ENCODE measurements around the gene UBE2O.

The UBE2O gene

GRCh38 chr17:76441686-76442340 is 11.1 kb downstream of the UBE2O start:
- Histone ChIP-seq H3K36me3 (replicated peaks in 1 of 2; ENCODE audit: control insufficient read depth in 2 of 2, insufficient read depth in 2 of 2, low read length in 2 of 2) (peaks cover 2 to 9% of the 10 kb centered on the region in 2 donors), H3K9me3 (replicated peaks in 1 of 2; ENCODE audit: control insufficient read depth in 2 of 2, insufficient read depth in 1 of 2, low read depth in 1 of 2, low read length in 2 of 2) (no peaks in the 10 kb centered on the region), H4K8ac (ENCODE audit: low read depth, low read length) (no peak overlapping the region), H3K18ac (ENCODE audit: low read length) (no peak overlapping the region), H3K27me3 (ENCODE audit: control insufficient read depth in 3 of 3, insufficient read depth in 3 of 3, low read depth in 1 of 3, low read length in 3 of 3) (no peaks in the 10 kb centered on the region), H3K79me1 (ENCODE audit: low read depth, low read length) (peaks cover 2% of the 10 kb centered on the region), H2BK5ac (ENCODE audit: low read length) (no peak overlapping the region), H3K4me1 (ENCODE audit: control insufficient read depth in 2 of 2, insufficient read depth in 1 of 2, low read depth in 1 of 2, low read length in 2 of 2) (peaks cover 18 to 58% of the 10 kb centered on the region in 2 donors), H2AFZ (ENCODE audit: low read length) (no peak overlapping the region), H3K14ac (ENCODE audit: low read length) (no peak overlapping the region), H3K23ac (ENCODE audit: low read depth, low read length, poor library complexity) (no peak overlapping the region), H3K4me3 (ENCODE audit: low read length in 2 of 2) (no peak overlapping the region), H2AK5ac (ENCODE audit: low read depth, low read length) (no peak overlapping the region), H2BK120ac (ENCODE audit: low read depth, low read length) (no peak overlapping the region), H3K9ac (ENCODE audit: low read depth, low read length, poor library complexity) (no peak overlapping the region), H3K27ac (replicated peaks; ENCODE audit: low read length) (no peak overlapping the region), H3K4ac (ENCODE audit: low read length) (no peak overlapping the region), H3K4me2 (ENCODE audit: insufficient read depth, low read length, poor library complexity, severe bottlenecking) (no peak overlapping the region), H2BK12ac (ENCODE audit: low read length) (no peak overlapping the region), H4K91ac (ENCODE audit: low read depth, low read length, poor library complexity) (no peak overlapping the region), H2BK15ac (ENCODE audit: low read length) (no peak overlapping the region)
- DNase-seq (ENCODE audit: low spot score), result no peak
- no CpG with 5 or more reads among the region's 13 CpGs for WGBS, 2 donors (ENCODE audit: extremely low coverage in 2 of 2, insufficient read length in 2 of 2, insufficient replicate concordance in 1 of 2)

- Histone ChIP-seq H3K36me3 (replicated peaks in 1 of 2; ENCODE audit: control insufficient read depth in 2 of 2, insufficient read depth in 2 of 2, low read length in 2 of 2) (peaks cover 2 to 9% of the 10 kb centered on the region in 2 donors), H4K91ac (ENCODE audit: low read depth, low read length, poor library complexity) (no peak overlapping the region), H3K4me1 (ENCODE audit: control insufficient read depth in 2 of 2, insufficient read depth in 1 of 2, low read depth in 1 of 2, low read length in 2 of 2) (peaks cover 13 to 48% of the 10 kb centered on the region in 2 donors), H3K4me3 (ENCODE audit: low read length in 2 of 2) (no peak overlapping the region), H3K14ac (ENCODE audit: low read length) (no peak overlapping the region), H3K27me3 (ENCODE audit: control insufficient read depth in 3 of 3, insufficient read depth in 3 of 3, low read depth in 1 of 3, low read length in 3 of 3) (no peaks in the 10 kb centered on the region), H3K9me3 (replicated peaks in 1 of 2; ENCODE audit: control insufficient read depth in 2 of 2, insufficient read depth in 1 of 2, low read depth in 1 of 2, low read length in 2 of 2) (no peaks in the 10 kb centered on the region), H3K4me2 (ENCODE audit: insufficient read depth, low read length, poor library complexity, severe bottlenecking) (no peak overlapping the region), H3K23ac (ENCODE audit: low read depth, low read length, poor library complexity) (no peak overlapping the region), H2BK120ac (ENCODE audit: low read depth, low read length) (no peak overlapping the region), H3K79me1 (ENCODE audit: low read depth, low read length) (peaks cover 2% of the 10 kb centered on the region), H2AFZ (ENCODE audit: low read length) (no peak overlapping the region), H4K8ac (ENCODE audit: low read depth, low read length) (no peak overlapping the region), H3K4ac (ENCODE audit: low read length) (no peak overlapping the region), H2BK15ac (ENCODE audit: low read length) (no peak overlapping the region), H2BK5ac (ENCODE audit: low read length) (no peak overlapping the region), H2AK5ac (ENCODE audit: low read depth, low read length) (no peak overlapping the region), H3K9ac (ENCODE audit: low read depth, low read length, poor library complexity) (no peak overlapping the region), H3K18ac (ENCODE audit: low read length) (no peak overlapping the region), H2BK12ac (ENCODE audit: low read length) (no peak overlapping the region), H3K27ac (replicated peaks; ENCODE audit: low read length) (no peak overlapping the region)
- WGBS, 2 donors (ENCODE audit: extremely low coverage in 2 of 2, insufficient read length in 2 of 2, insufficient replicate concordance in 1 of 2), result no CpG with 5 or more reads among the region's 2 CpGs
- DNase-seq (ENCODE audit: low spot score), result no peak
These were observed 12.1 kb downstream of the UBE2O start for GRCh38 chr17:76440751-76441362.

DNA sequence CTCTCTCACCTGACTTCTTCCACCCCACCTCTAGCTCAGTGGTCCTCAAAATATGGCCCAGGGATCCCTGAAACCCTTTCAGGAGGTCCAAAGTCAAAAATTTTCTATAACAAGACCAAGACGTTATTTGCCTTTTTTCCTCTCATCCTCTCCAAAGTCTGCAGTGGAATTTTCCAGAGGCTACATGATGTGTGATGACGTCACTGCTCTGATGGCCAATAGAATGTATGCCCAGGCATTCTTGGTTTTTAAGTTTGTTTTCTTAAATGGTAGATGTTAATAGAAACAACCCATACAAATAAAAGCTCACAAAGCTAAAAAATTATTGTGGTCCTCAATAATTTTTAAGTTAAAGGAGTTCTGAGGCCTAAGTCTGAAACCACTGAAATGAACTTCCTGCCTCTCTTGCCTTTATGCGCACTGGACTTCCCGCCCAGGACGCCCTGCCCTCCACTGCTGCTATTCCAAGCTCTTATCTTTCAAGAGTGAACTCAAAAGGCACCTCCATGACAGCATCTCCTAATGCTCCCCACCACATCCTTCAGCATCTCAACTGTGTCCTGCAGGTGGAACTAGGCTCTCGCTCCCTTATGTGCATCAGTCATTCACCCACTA is 13.5 kb downstream of the UBE2O start:
- Histone ChIP-seq H4K91ac (ENCODE audit: low read depth, low read length, poor library complexity) (no peak overlapping the region), H3K4ac (ENCODE audit: low read length) (no peak overlapping the region), H3K27me3 (ENCODE audit: control insufficient read depth in 3 of 3, insufficient read depth in 3 of 3, low read depth in 1 of 3, low read length in 3 of 3) (no peaks in the 10 kb centered on the region)

GRCh38 chr17:76438906-76439305 is 14.0 kb downstream of the UBE2O start:
- no peak overlapping the region for H3K27ac ChIP-seq (replicated peaks; ENCODE audit: low read length)
- no peak overlapping the region for H3K4ac ChIP-seq (ENCODE audit: low read length)
- H2AK5ac ChIP-seq (ENCODE audit: low read depth, low read length), result no peak overlapping the region
- no peak overlapping the region for H4K91ac ChIP-seq (ENCODE audit: low read depth, low read length, poor library complexity)
- H3K79me1 ChIP-seq (ENCODE audit: low read depth, low read length), result peaks cover 2% of the 10 kb centered on the region
- peaks cover 3 to 21% of the 10 kb centered on the region in 2 donors for H3K36me3 ChIP-seq (replicated peaks in 1 of 2; ENCODE audit: control insufficient read depth in 2 of 2, insufficient read depth in 2 of 2, low read length in 2 of 2)
- no peak overlapping the region for H3K23ac ChIP-seq (ENCODE audit: low read depth, low read length, poor library complexity)
- H2BK120ac ChIP-seq (ENCODE audit: low read depth, low read length), result no peak overlapping the region
- no peak overlapping the region for H3K14ac ChIP-seq (ENCODE audit: low read length)
- peaks cover 10 to 31% of the 10 kb centered on the region in 2 donors for H3K4me1 ChIP-seq (ENCODE audit: control insufficient read depth in 2 of 2, insufficient read depth in 1 of 2, low read depth in 1 of 2, low read length in 2 of 2)
- no peak overlapping the region for H2AFZ ChIP-seq (ENCODE audit: low read length)
- no peak overlapping the region for H2BK5ac ChIP-seq (ENCODE audit: low read length)
- no peaks in the 10 kb centered on the region for H3K27me3 ChIP-seq (ENCODE audit: control insufficient read depth in 3 of 3, insufficient read depth in 3 of 3, low read depth in 1 of 3, low read length in 3 of 3)
- no peak overlapping the region for H2BK12ac ChIP-seq (ENCODE audit: low read length)
- no peak overlapping the region for H3K18ac ChIP-seq (ENCODE audit: low read length)
- no peak overlapping the region for H2BK15ac ChIP-seq (ENCODE audit: low read length)
- H4K8ac ChIP-seq (ENCODE audit: low read depth, low read length), result no peak overlapping the region
- DNase-seq (ENCODE audit: low spot score), result no peak
- no peak overlapping the region for H3K4me2 ChIP-seq (ENCODE audit: insufficient read depth, low read length, poor library complexity, severe bottlenecking)
- no peak overlapping the region for H3K9ac ChIP-seq (ENCODE audit: low read depth, low read length, poor library complexity)
- H3K4me3 ChIP-seq (ENCODE audit: low read length in 2 of 2), result no peak overlapping the region
- no CpG with 5 or more reads among the region's 9 CpGs for WGBS, 2 donors (ENCODE audit: extremely low coverage in 2 of 2, insufficient read length in 2 of 2, insufficient replicate concordance in 1 of 2)
- H3K9me3 ChIP-seq (replicated peaks in 1 of 2; ENCODE audit: control insufficient read depth in 2 of 2, insufficient read depth in 1 of 2, low read depth in 1 of 2, low read length in 2 of 2), result no peaks in the 10 kb centered on the region

More for the DNA sequence above, 13.5 kb downstream of the UBE2O start:
- no peak overlapping the region for H3K18ac ChIP-seq (ENCODE audit: low read length)
- H2BK15ac ChIP-seq (ENCODE audit: low read length), result no peak overlapping the region
- peaks cover 10 to 34% of the 10 kb centered on the region in 2 donors for H3K4me1 ChIP-seq (ENCODE audit: control insufficient read depth in 2 of 2, insufficient read depth in 1 of 2, low read depth in 1 of 2, low read length in 2 of 2)
- no peak overlapping the region for H2BK12ac ChIP-seq (ENCODE audit: low read length)
- no peak overlapping the region for H3K23ac ChIP-seq (ENCODE audit: low read depth, low read length, poor library complexity)
- no peak overlapping the region for H2AFZ ChIP-seq (ENCODE audit: low read length)
- H2AK5ac ChIP-seq (ENCODE audit: low read depth, low read length), result no peak overlapping the region
- H3K36me3 ChIP-seq (replicated peaks in 1 of 2; ENCODE audit: control insufficient read depth in 2 of 2, insufficient read depth in 2 of 2, low read length in 2 of 2), result peaks cover 2 to 15% of the 10 kb centered on the region in 2 donors
- H3K79me1 ChIP-seq (ENCODE audit: low read depth, low read length), result peaks cover 2% of the 10 kb centered on the region
- H3K4me2 ChIP-seq (ENCODE audit: insufficient read depth, low read length, poor library complexity, severe bottlenecking), result no peak overlapping the region
- no peak overlapping the region for H2BK5ac ChIP-seq (ENCODE audit: low read length)
- WGBS, 2 donors (ENCODE audit: extremely low coverage in 2 of 2, insufficient read length in 2 of 2, insufficient replicate concordance in 1 of 2), result no CpG with 5 or more reads among the region's 6 CpGs
- H3K27ac ChIP-seq (replicated peaks; ENCODE audit: low read length), result no peak overlapping the region
- H3K9me3 ChIP-seq (replicated peaks in 1 of 2; ENCODE audit: control insufficient read depth in 2 of 2, insufficient read depth in 1 of 2, low read depth in 1 of 2, low read length in 2 of 2), result no peaks in the 10 kb centered on the region
- no peak overlapping the region for H3K9ac ChIP-seq (ENCODE audit: low read depth, low read length, poor library complexity)
- no peak overlapping the region for H3K4me3 ChIP-seq (ENCODE audit: low read length in 2 of 2)
- no peak overlapping the region for H3K14ac ChIP-seq (ENCODE audit: low read length)
- H4K8ac ChIP-seq (ENCODE audit: low read depth, low read length), result no peak overlapping the region
- no peak overlapping the region for H2BK120ac ChIP-seq (ENCODE audit: low read depth, low read length)
- DNase-seq (ENCODE audit: low spot score), result no peak

Measured in neuronal stem cell (in vitro differentiated cells).